GM19438 (cell line): ENCODE data around the gene FAM20B.

Experiments
- ATAC-seq: cut with Tn5 transposase; IDR thresholded peaks from one replicate; pipeline ENCODE4 v1.9.1; 2021; ENCODE audit warnings: low read depth; ENCODE audit not compliant: unreplicated experiment

FAM20B gene

GRCh38 chr1:179046808-179047635 is 21.3 kb downstream of the FAM20B start:
- no peak for ATAC-seq

- ATAC-seq, result no peak
Observed at GRCh38 chr1:179047636-179047997, 21.9 kb downstream of the FAM20B start.

- no peak for ATAC-seq
Observed at GRCh38 chr1:179048339-179049124, 22.8 kb downstream of the FAM20B start.

- no peak for ATAC-seq
Observed at GRCh38 chr1:179052776-179053175, 27.1 kb downstream of the FAM20B start.

GRCh38 chr1:179053486-179053885 is 27.8 kb downstream of the FAM20B start:
- no peak for ATAC-seq

GRCh38 chr1:179055937-179056336 is 30.2 kb downstream of the FAM20B start:
- no peak for ATAC-seq

- no peak for ATAC-seq
Observed at GRCh38 chr1:179058487-179059483, 33.1 kb downstream of the FAM20B start.

GRCh38 chr1:179061360-179062282 is 35.9 kb downstream of the FAM20B start:
- no peak for ATAC-seq

- no peak for ATAC-seq
Observed at GRCh38 chr1:179066471-179066870, 40.8 kb downstream of the FAM20B start.

GRCh38 chr1:179077396-179077795 is 51.7 kb downstream of the FAM20B start:
- ATAC-seq, result no peak

- no peak for ATAC-seq
Observed at GRCh38 chr1:179079113-179079761, 53.5 kb downstream of the FAM20B start.

GRCh38 chr1:179080866-179081686 is 55.4 kb downstream of the FAM20B start:
- no peak for ATAC-seq

- peak; percentile 83 for ATAC-seq
Observed at GRCh38 chr1:179081687-179082332, 56.1 kb downstream of the FAM20B start, which contains the start of gene TOR3A. TSS of gene TOR3A (plus strand) at chr1:179082070. CDS start at chr1:179082129, 59 bp downstream.

- peak; percentile 12 for ATAC-seq
Observed at GRCh38 chr1:179082333-179082998, 56.8 kb downstream of the FAM20B start.

- no peak for ATAC-seq
Observed at GRCh38 chr1:179082999-179083335, 57.3 kb downstream of the FAM20B start.

GRCh38 chr1:179083533-179083932 is 57.8 kb downstream of the FAM20B start:
- no peak for ATAC-seq

GRCh38 chr1:179087665-179088064 is 62.0 kb downstream of the FAM20B start:
- ATAC-seq, result no peak
